Astrocyte (in vitro differentiated cells and primary cell): ENCODE results near the gene CNST. TPM values are rescaled to one million over a fixed set of nuclear protein-coding genes. Genes with fewer than 3 reads are reported as not detected.

Experiments used
- DNase-seq: peaks from one replicate; pipeline ENCODE4 v3.0.0-alpha.2; 2010; ENCODE audit warnings: low read depth
- FAIRE-seq: peaks from 2 replicates; lab custom pipeline; 2011; peaks lifted over from hg19 to GRCh38; lab: Jason Lieb, UNC
- H2AFZ ChIP-seq: 2 replicates; pipeline ENCODE4 v1.6.0; 2012; ENCODE audit warnings: low read depth, low read length, inconsistent platforms
- H3K27ac ChIP-seq: 2 replicates; pipeline ENCODE4 v1.5.1; 2011; ENCODE audit warnings: low read depth, low read length, inconsistent platforms
- H3K27me3 ChIP-seq: 2 replicates; pipeline ENCODE4 v1.6.0; 2011; ENCODE audit warnings: low read length, inconsistent platforms; ENCODE audit not compliant: insufficient read depth
- H3K36me3 ChIP-seq: 2 replicates; pipeline ENCODE4 v1.5.1; 2011; ENCODE audit warnings: low read length, inconsistent platforms; ENCODE audit not compliant: insufficient read depth
- H3K4me1 ChIP-seq: 2 replicates; pipeline ENCODE4 v1.5.1; 2011; ENCODE audit warnings: low read length, inconsistent platforms; ENCODE audit not compliant: insufficient read depth
- H3K4me2 ChIP-seq: 2 replicates; pipeline ENCODE4 v1.6.0; 2012; ENCODE audit warnings: low read length, inconsistent platforms
- H3K4me3 ChIP-seq: 2 replicates; pipeline ENCODE4 v1.5.1; 2011; ENCODE audit warnings: low read depth, mild to moderate bottlenecking, low read length, inconsistent platforms; ENCODE audit not compliant: insufficient read depth
- H3K79me2 ChIP-seq: 2 replicates; pipeline ENCODE4 v1.6.0; 2012; ENCODE audit warnings: mild to moderate bottlenecking, low read length, inconsistent platforms; ENCODE audit not compliant: insufficient read depth
- H3K9ac ChIP-seq: 2 replicates; pipeline ENCODE4 v1.6.0; 2012; ENCODE audit warnings: mild to moderate bottlenecking, low read length, inconsistent platforms
- H3K9me3 ChIP-seq: 2 replicates; pipeline ENCODE4 v1.5.1; 2012; ENCODE audit warnings: low read depth, mild to moderate bottlenecking, low read length, inconsistent platforms; ENCODE audit not compliant: insufficient read depth
- H4K20me1 ChIP-seq: 2 replicates; pipeline ENCODE4 v1.6.0; 2012; ENCODE audit warnings: low read length, inconsistent platforms; ENCODE audit not compliant: insufficient read depth
- H3K27ac Mint-ChIP-seq: one replicate; pipeline ENCODE4 v1.8.0; 2021; ENCODE audit warnings: mild to moderate bottlenecking, mixed read lengths; ENCODE audit not compliant: unreplicated experiment
- H3K27me3 Mint-ChIP-seq: one replicate; pipeline ENCODE4 v1.8.0; 2021; ENCODE audit warnings: low read depth, mixed read lengths; ENCODE audit not compliant: unreplicated experiment
- H3K36me3 Mint-ChIP-seq: one replicate; pipeline ENCODE4 v1.8.0; 2021; ENCODE audit warnings: low read depth, mixed read lengths; ENCODE audit not compliant: unreplicated experiment
- H3K4me1 Mint-ChIP-seq: one replicate; pipeline ENCODE4 v1.8.0; 2021; ENCODE audit warnings: low read depth, mixed read lengths; ENCODE audit not compliant: unreplicated experiment
- H3K4me3 Mint-ChIP-seq: one replicate; pipeline ENCODE4 v1.8.0; 2021; ENCODE audit warnings: mild to moderate bottlenecking, moderate library complexity, mixed read lengths; ENCODE audit not compliant: unreplicated experiment
- H3K9me3 Mint-ChIP-seq: one replicate; pipeline ENCODE4 v1.8.0; 2021; ENCODE audit warnings: mild to moderate bottlenecking, mixed read lengths; ENCODE audit not compliant: unreplicated experiment
- EZH2 ChIP-seq: IDR thresholded peaks from 2 replicates; pipeline ENCODE4 v1.6.1; 2012; ENCODE audit warnings: mild to moderate bottlenecking, low read length, inconsistent platforms; ENCODE audit not compliant: insufficient read depth
- total RNA-seq: library from RNA; stranded (reverse); gene quantifications from 2 replicates; pipeline ENCODE4 v1.2.1, GENCODE V29; 2021
- TF ChIP-seq, protein P1 (sequence below): IDR thresholded peaks from 2 replicates; pipeline ENCODE4 v1.5.1; 2011; ENCODE audit warnings: low read depth, mild to moderate bottlenecking, inconsistent platforms, low read length, moderate library complexity; ENCODE audit not compliant: insufficient read depth

CNST gene
- total RNA-seq, 1 donor from 2014 or later: 19.8 TPM

DNA sequence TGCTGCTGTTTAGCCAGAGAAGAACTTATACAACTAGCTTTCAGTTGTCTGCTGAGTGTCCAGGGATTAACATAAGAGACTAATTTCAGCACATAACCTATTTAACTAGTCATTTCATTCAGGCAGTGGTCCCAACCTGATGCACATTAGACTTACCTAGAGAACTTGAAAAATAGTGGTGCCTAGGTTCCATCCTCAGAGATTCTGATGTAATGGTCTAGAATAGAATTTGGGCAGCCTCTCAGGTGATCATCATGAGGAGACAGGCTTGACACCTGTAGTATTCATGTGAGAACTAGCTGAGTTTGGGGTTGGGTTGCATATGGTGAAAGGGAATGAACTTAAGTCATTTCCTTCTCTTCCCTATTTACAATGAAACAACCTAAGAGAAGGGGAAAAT is 24.8 kb downstream of the CNST start:
- Histone ChIP-seq H3K9ac (no peak overlapping the region), H3K79me2 (peaks cover 33% of the 10 kb centered on the region), H3K36me3 (no peaks in the 10 kb centered on the region), H3K4me1 (peaks cover 23% of the 10 kb centered on the region), H3K27ac (no peak overlapping the region), H4K20me1 (no peaks in the 10 kb centered on the region), H3K4me3 (no peak overlapping the region), H3K27me3 (no peaks in the 10 kb centered on the region), H3K4me2 (no peak overlapping the region), H3K9me3 (no peaks in the 10 kb centered on the region), H2AFZ (no peak overlapping the region)
- Mint-ChIP-seq H3K4me3 (no peak overlapping the region), H3K27ac (no peak overlapping the region), H3K27me3 (no peaks in the 10 kb centered on the region), H3K4me1 (peaks cover 5% of the 10 kb centered on the region), H3K36me3 (peaks cover 7% of the 10 kb centered on the region), H3K9me3 (no peaks in the 10 kb centered on the region)
- TF ChIP-seq, protein P1, sequence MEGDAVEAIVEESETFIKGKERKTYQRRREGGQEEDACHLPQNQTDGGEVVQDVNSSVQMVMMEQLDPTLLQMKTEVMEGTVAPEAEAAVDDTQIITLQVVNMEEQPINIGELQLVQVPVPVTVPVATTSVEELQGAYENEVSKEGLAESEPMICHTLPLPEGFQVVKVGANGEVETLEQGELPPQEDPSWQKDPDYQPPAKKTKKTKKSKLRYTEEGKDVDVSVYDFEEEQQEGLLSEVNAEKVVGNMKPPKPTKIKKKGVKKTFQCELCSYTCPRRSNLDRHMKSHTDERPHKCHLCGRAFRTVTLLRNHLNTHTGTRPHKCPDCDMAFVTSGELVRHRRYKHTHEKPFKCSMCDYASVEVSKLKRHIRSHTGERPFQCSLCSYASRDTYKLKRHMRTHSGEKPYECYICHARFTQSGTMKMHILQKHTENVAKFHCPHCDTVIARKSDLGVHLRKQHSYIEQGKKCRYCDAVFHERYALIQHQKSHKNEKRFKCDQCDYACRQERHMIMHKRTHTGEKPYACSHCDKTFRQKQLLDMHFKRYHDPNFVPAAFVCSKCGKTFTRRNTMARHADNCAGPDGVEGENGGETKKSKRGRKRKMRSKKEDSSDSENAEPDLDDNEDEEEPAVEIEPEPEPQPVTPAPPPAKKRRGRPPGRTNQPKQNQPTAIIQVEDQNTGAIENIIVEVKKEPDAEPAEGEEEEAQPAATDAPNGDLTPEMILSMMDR: no peak
- no peak for TF ChIP-seq EZH2
- DNase-seq (no peak), FAIRE-seq (no peak)

DNA sequence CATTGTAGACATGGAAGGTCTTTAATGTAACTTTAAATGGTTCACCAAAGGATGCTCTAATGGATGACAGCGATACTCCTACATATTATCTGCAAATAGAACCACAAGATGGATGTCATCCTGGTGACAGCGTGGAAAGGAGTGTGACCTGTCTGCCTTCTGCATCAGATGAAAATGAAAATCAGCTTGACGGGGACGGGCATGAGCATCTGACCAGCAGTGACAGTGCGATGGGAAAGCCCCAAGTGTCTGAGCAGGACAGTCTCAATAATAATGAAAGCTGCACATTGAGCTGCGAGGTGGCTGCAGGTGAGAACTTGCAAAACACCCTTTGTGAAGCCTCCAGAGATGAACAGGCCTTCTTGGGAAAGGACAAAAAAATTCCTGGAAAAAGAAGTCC is 25.2 kb downstream of the CNST start:
- Mint-ChIP-seq H3K27ac (no peak overlapping the region), H3K4me1 (peaks cover 5% of the 10 kb centered on the region), H3K4me3 (no peak overlapping the region), H3K9me3 (no peaks in the 10 kb centered on the region), H3K27me3 (no peaks in the 10 kb centered on the region), H3K36me3 (peaks cover 7% of the 10 kb centered on the region)
- FAIRE-seq (no peak), DNase-seq (no peak)
- no peak for TF ChIP-seq EZH2
- TF ChIP-seq, protein P1: no peak
- Histone ChIP-seq H4K20me1 (no peaks in the 10 kb centered on the region), H2AFZ (no peak overlapping the region), H3K27me3 (no peaks in the 10 kb centered on the region), H3K27ac (no peak overlapping the region), H3K4me1 (peaks cover 23% of the 10 kb centered on the region), H3K79me2 (peaks cover 32% of the 10 kb centered on the region), H3K4me3 (no peak overlapping the region), H3K36me3 (no peaks in the 10 kb centered on the region), H3K4me2 (no peak overlapping the region), H3K9ac (no peak overlapping the region), H3K9me3 (no peaks in the 10 kb centered on the region)

DNA sequence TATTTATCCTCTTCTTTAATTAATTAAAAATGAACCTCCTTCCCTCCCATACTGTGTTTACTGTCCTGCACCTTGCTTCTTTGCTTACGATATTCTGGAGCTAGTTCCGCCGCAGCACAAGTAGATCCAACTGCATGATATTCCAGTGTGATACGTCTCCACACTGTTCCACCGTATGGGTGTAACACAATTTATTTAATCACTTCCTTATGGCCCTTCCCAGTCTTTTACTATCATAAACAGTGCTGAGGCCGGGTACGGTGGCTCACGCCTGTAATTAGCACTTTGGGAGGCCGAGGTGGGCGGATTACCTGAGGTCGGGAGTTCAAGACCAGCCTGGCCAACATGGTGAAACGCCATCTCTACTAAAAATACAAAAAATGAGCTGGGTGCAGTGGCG is 25.7 kb downstream of the CNST start:
- no peaks in the 10 kb centered on the region for H3K27me3 Mint-ChIP-seq
- no peak for TF ChIP-seq EZH2
- TF ChIP-seq, protein P1: no peak
- Histone ChIP-seq H2AFZ (no peak overlapping the region), H4K20me1 (no peaks in the 10 kb centered on the region), H3K27me3 (no peaks in the 10 kb centered on the region), H3K4me2 (no peak overlapping the region), H3K79me2 (peaks cover 27% of the 10 kb centered on the region), H3K4me1 (peaks cover 23% of the 10 kb centered on the region), H3K4me3 (no peak overlapping the region), H3K9me3 (no peaks in the 10 kb centered on the region), H3K27ac (peak overlapping the region; percentile 54), H3K9ac (no peak overlapping the region), H3K36me3 (no peaks in the 10 kb centered on the region)
- H3K27ac Mint-ChIP-seq: no peak overlapping the region
- H3K36me3 Mint-ChIP-seq: peaks cover 7% of the 10 kb centered on the region
- peaks cover 5% of the 10 kb centered on the region for H3K4me1 Mint-ChIP-seq
- H3K9me3 Mint-ChIP-seq: no peaks in the 10 kb centered on the region
- no peak for FAIRE-seq
- DNase-seq: no peak
- no peak overlapping the region for H3K4me3 Mint-ChIP-seq
